22Rv1 (cell line): ENCODE data around the gene MDM1.

ENCODE experiments used
- ZFX ChIP-seq: fragments of 450-650 bp; IDR thresholded peaks from 2 replicates; pipeline ENCODE4 v1.6.1; 2017; ENCODE audit warnings: antibody characterized with exemption, borderline replicate concordance
- TF ChIP-seq, protein P1 (sequence below): fragments of 450-650 bp; IDR thresholded peaks from 2 replicates; pipeline ENCODE4 v1.5.1; 2017; ENCODE audit warnings: mild to moderate bottlenecking

DNA sequence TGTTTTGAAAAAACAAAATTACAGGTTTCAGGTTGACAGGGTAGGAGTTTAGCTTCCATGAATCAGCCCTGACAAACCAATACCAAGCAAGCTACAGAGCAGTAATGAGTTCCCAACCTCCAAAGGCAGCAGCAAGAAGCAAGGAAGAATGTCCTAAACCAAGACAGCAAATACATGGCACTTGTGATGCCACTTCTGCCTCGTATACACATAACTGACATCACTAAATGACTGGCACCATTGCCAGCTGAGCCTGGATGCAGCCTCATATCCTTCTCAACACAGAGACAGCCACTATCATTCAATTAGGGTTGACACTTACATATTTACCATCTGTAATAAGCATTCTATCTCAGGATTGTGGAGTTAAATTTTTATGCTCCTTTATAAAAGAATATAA is 35.0 kb upstream of the MDM1 start:
- TF ChIP-seq, protein P1, sequence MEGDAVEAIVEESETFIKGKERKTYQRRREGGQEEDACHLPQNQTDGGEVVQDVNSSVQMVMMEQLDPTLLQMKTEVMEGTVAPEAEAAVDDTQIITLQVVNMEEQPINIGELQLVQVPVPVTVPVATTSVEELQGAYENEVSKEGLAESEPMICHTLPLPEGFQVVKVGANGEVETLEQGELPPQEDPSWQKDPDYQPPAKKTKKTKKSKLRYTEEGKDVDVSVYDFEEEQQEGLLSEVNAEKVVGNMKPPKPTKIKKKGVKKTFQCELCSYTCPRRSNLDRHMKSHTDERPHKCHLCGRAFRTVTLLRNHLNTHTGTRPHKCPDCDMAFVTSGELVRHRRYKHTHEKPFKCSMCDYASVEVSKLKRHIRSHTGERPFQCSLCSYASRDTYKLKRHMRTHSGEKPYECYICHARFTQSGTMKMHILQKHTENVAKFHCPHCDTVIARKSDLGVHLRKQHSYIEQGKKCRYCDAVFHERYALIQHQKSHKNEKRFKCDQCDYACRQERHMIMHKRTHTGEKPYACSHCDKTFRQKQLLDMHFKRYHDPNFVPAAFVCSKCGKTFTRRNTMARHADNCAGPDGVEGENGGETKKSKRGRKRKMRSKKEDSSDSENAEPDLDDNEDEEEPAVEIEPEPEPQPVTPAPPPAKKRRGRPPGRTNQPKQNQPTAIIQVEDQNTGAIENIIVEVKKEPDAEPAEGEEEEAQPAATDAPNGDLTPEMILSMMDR: no peak
- no peak for TF ChIP-seq ZFX
